Measurements from ENCODE around the gene WNT3A.
A peak's percentile ranks its signal among the peaks of the same experiment; 100 is the strongest.

Gene WNT3A

GRCh38 chr1:228001738-228002535 lies 4.9 kb upstream of the WNT3A start:
- Histone ChIP-seq H4K20me1 (ENCODE audit: insufficient read depth, low read length) (no peaks in the 10 kb centered on the region), H3F3A (ENCODE audit: insufficient read depth, low read length) (no peaks in the 10 kb centered on the region), H3K4me2 (ENCODE audit: low read depth, low read length) (no peak overlapping the region), H3K4me1 (ENCODE audit: low read length) (no peaks in the 10 kb centered on the region), H3K9me3 (replicated peaks; ENCODE audit: insufficient read depth, low read length) (no peaks in the 10 kb centered on the region), H3K79me2 (ENCODE audit: low read length) (no peaks in the 10 kb centered on the region), H3K9ac (ENCODE audit: low read length) (no peak overlapping the region), H3K27me3 (replicated peaks; ENCODE audit: insufficient read depth, low read length) (peaks cover 19% of the 10 kb centered on the region), H2AFZ (ENCODE audit: low read length) (no peak overlapping the region), H3K4me3 (ENCODE audit: low read length) (no peak overlapping the region), H3K9me2 (replicated peaks; ENCODE audit: insufficient read depth, low read length) (no peaks in the 10 kb centered on the region), H3K36me3 (replicated peaks; ENCODE audit: insufficient read depth, low read length) (no peaks in the 10 kb centered on the region), H3K27ac (ENCODE audit: low read length) (no peak overlapping the region)
- DNase-seq = no peak
- TF ChIP-seq EZH2phosphoT487 (IDR thresholded peaks at IDR 0.05; ENCODE audit: low read length) (no peak), CTCF (IDR thresholded peaks at IDR 0.05; ENCODE audit: low read length) (no peak), EZH2 (optimal IDR thresholded peaks at IDR 0.05; ENCODE audit: low read depth, low read length) (no peak)

- H3K79me2 ChIP-seq (ENCODE audit: low read length) = no peaks in the 10 kb centered on the region
- TF ChIP-seq CTCF (IDR thresholded peaks at IDR 0.05; ENCODE audit: low read length) = no peak
- no peak for TF ChIP-seq EZH2phosphoT487 (IDR thresholded peaks at IDR 0.05; ENCODE audit: low read length)
- no peak for DNase-seq
Observed at GRCh38 chr1:228002792-228003191, 4.0 kb upstream of the WNT3A start.

GRCh38 chr1:228003461-228004330 lies 3.1 kb upstream of the WNT3A start:
- Histone ChIP-seq H3K4me2 (ENCODE audit: low read depth, low read length) (peak overlapping the region; percentile 47), H4K20me1 (ENCODE audit: insufficient read depth, low read length) (no peaks in the 10 kb centered on the region), H2AFZ (ENCODE audit: low read length) (peak overlapping the region; percentile 47; the same call in 1 of the 2 replicates), H3K4me3 (ENCODE audit: low read length) (no peak overlapping the region), H3F3A (ENCODE audit: insufficient read depth, low read length) (no peaks in the 10 kb centered on the region), H3K9me3 (replicated peaks; ENCODE audit: insufficient read depth, low read length) (no peaks in the 10 kb centered on the region), H3K9me2 (replicated peaks; ENCODE audit: insufficient read depth, low read length) (no peaks in the 10 kb centered on the region), H3K79me2 (ENCODE audit: low read length) (no peaks in the 10 kb centered on the region), H3K36me3 (replicated peaks; ENCODE audit: insufficient read depth, low read length) (no peaks in the 10 kb centered on the region), H3K4me1 (ENCODE audit: low read length) (no peaks in the 10 kb centered on the region), H3K27me3 (replicated peaks; ENCODE audit: insufficient read depth, low read length) (peaks cover 36% of the 10 kb centered on the region), H3K9ac (ENCODE audit: low read length) (no peak overlapping the region), H3K27ac (ENCODE audit: low read length) (no peak overlapping the region)
- no peak for DNase-seq
- no peak for TF ChIP-seq CTCF (IDR thresholded peaks at IDR 0.05; ENCODE audit: low read length)
- no peak for TF ChIP-seq EZH2 (optimal IDR thresholded peaks at IDR 0.05; ENCODE audit: low read depth, low read length)
- TF ChIP-seq EZH2phosphoT487 (IDR thresholded peaks at IDR 0.05; ENCODE audit: low read length) = no peak

More at GRCh38 chr1:228002792-228003191, 4.0 kb upstream of the WNT3A start:
- Histone ChIP-seq H2AFZ (ENCODE audit: low read length) (no peak overlapping the region), H3K4me1 (ENCODE audit: low read length) (no peaks in the 10 kb centered on the region), H3K9me2 (replicated peaks; ENCODE audit: insufficient read depth, low read length) (no peaks in the 10 kb centered on the region), H3K9ac (ENCODE audit: low read length) (no peak overlapping the region), H3K9me3 (replicated peaks; ENCODE audit: insufficient read depth, low read length) (no peaks in the 10 kb centered on the region), H4K20me1 (ENCODE audit: insufficient read depth, low read length) (no peaks in the 10 kb centered on the region), H3K36me3 (replicated peaks; ENCODE audit: insufficient read depth, low read length) (no peaks in the 10 kb centered on the region), H3F3A (ENCODE audit: insufficient read depth, low read length) (no peaks in the 10 kb centered on the region), H3K27me3 (replicated peaks; ENCODE audit: insufficient read depth, low read length) (peaks cover 27% of the 10 kb centered on the region), H3K4me3 (ENCODE audit: low read length) (no peak overlapping the region), H3K4me2 (ENCODE audit: low read depth, low read length) (no peak overlapping the region), H3K27ac (ENCODE audit: low read length) (no peak overlapping the region)

Measured in MM.1S (cell line).